SU-DHL-6 (cell line): ENCODE measurements around the gene MAPK13.

ENCODE experiments used
- CTCF ChIP-seq: fragments of 200-600 bp; sonication (generic); IDR thresholded peaks from one replicate; pipeline ENCODE4 v1.5.1; 2017; ENCODE audit warnings: antibody characterized with exemption, mild to moderate bottlenecking, low read length, moderate library complexity; ENCODE audit not compliant: insufficient read depth, poor library complexity, severe bottlenecking
- EZH2phosphoT487 ChIP-seq: fragments of 200-600 bp; sonication (generic), shearing (Covaris generic); conservative IDR thresholded peaks from 2 replicates; pipeline ENCODE4 v1.6.1; 2018; ENCODE audit warnings: mild to moderate bottlenecking, antibody characterized with exemption, low read length, moderate library complexity, mixed read lengths

GRCh38 chr6:36123270-36124139 lies 6.8 kb upstream of the MAPK13 start:
- TF ChIP-seq CTCF (peak; percentile 60), EZH2phosphoT487 (no peak)
